Panc1 (cell line): ENCODE measurements around the gene ENHO. TPM values are rescaled to one million over a fixed set of nuclear protein-coding genes. Genes with fewer than 3 reads are reported as not detected.

ENCODE experiments used
- ATAC-seq: fragments of 200-7000 bp; cut with Tn5 transposase; 2 replicates; pipeline ENCODE4 v1.9.1; 2020; ENCODE audit warnings: mild to moderate bottlenecking, moderate library complexity
- BruUV-seq: library from RNA; stranded (reverse); fragments of 400-500 nt; replicated peaks from 2 replicates; lab custom pipeline; 2021; lab: Mats Ljungman, UMichigan
- CTCF ChIA-PET: fragments of 300-600 bp; sonication (Branson Sonifier 250); formaldehyde crosslinking; loops from one replicate; lab custom pipeline; 2022; ENCODE audit warnings: antibody characterized with exemption; lab: Charles Lee
- POLR2A ChIA-PET: fragments of 300-600 bp; sonication (Branson Sonifier 250); formaldehyde crosslinking; loops from one replicate; lab custom pipeline; 2022; ENCODE audit warnings: antibody characterized with exemption; lab: Charles Lee
- DNase-seq: peaks from one replicate; pipeline ENCODE4 v3.0.0-alpha.2; 2010; ENCODE audit warnings: low read depth, low spot score
- H3K27ac ChIP-seq: 2 replicates; pipeline ENCODE4 v1.5.1; 2011; ENCODE audit warnings: mild to moderate bottlenecking, low read length, inconsistent platforms
- H3K27me3 ChIP-seq: fragments of 200-500 bp; sonication (Bioruptor generic); 2 replicates; pipeline ENCODE4 v1.6.0; 2014; ENCODE audit warnings: low read length, inconsistent platforms; ENCODE audit not compliant: control insufficient read depth, insufficient read depth
- H3K36me3 ChIP-seq: fragments of 200-500 bp; sonication (Bioruptor generic); 2 replicates; pipeline ENCODE4 v1.5.1; 2014; ENCODE audit warnings: inconsistent platforms, mild to moderate bottlenecking, low read length, moderate library complexity; ENCODE audit not compliant: control insufficient read depth, insufficient read depth
- H3K4me1 ChIP-seq: 2 replicates; pipeline ENCODE4 v1.5.1; 2011; ENCODE audit warnings: inconsistent platforms, mild to moderate bottlenecking, low read length, moderate library complexity; ENCODE audit not compliant: control insufficient read depth, insufficient read depth
- H3K4me3 ChIP-seq, 2 experiments: 2 replicates each; pipeline ENCODE4 v1.5.1; 2011 to 2012; ENCODE audit warnings: low read depth in 2 of 2, low read length in 2 of 2, mild to moderate bottlenecking in 2 of 2, inconsistent platforms in 1 of 2, moderate library complexity in 1 of 2
- H3K9me3 ChIP-seq: fragments of 200-500 bp; sonication (Bioruptor generic); 2 replicates; pipeline ENCODE4 v1.5.1; 2014; ENCODE audit warnings: low read depth, mild to moderate bottlenecking, inconsistent platforms, low read length, moderate library complexity; ENCODE audit not compliant: control insufficient read depth, insufficient read depth
- CTCF ChIP-seq: fragments of 450-650 bp; IDR thresholded peaks from 2 replicates; pipeline ENCODE4 v1.5.1; 2017; ENCODE audit warnings: mild to moderate bottlenecking
- POLR2AphosphoS5 ChIP-seq: IDR thresholded peaks from 2 replicates; pipeline ENCODE4 v1.6.1; 2012; ENCODE audit warnings: mild to moderate bottlenecking, low read depth, low read length, moderate library complexity
- SIN3A ChIP-seq: IDR thresholded peaks from 2 replicates; pipeline ENCODE4 v1.6.1; 2012; ENCODE audit warnings: low read depth, mild to moderate bottlenecking, low read length, moderate library complexity, borderline replicate concordance; ENCODE audit not compliant: insufficient read depth
- TCF7L2 ChIP-seq: IDR thresholded peaks from 2 replicates; pipeline ENCODE4 v1.6.1; 2011; ENCODE audit warnings: mild to moderate bottlenecking, low read depth, low read length, inconsistent platforms
- in situ Hi-C: cut with HindIII; loops from 2 replicates; pipeline ENCODE4 v1.10.0; 2016; ENCODE audit warnings: low sequenced_read_pairs, low pct_unique_long_range_greater_than_20kb
- intact Hi-C: fragments of 100-400 bp; cut with micrococcal nuclease; formaldehyde crosslinking; loops from one replicate; pipeline ENCODE4 v1.10.0; 2022; ENCODE audit not compliant: unreplicated experiment
- total RNA-seq: library from RNA; stranded (reverse); gene quantifications from one replicate; pipeline ENCODE4 v1.2.1, GENCODE V29; 2021; ENCODE audit not compliant: unreplicated experiment
- TF ChIP-seq, protein P1 (sequence below), 2 experiments: IDR thresholded peaks; 2 replicates each; pipeline ENCODE4 v1.6.1; 2011 to 2012; ENCODE audit warnings: low read depth in 2 of 2, control low read depth in 1 of 2, low read length in 1 of 2, mild to moderate bottlenecking in 1 of 2, moderate library complexity in 1 of 2; ENCODE audit not compliant: insufficient read depth in 1 of 2

The ENHO gene
- total RNA-seq, 1 experiment from 2014 or later: 7.2 TPM

- H3K9me3 ChIP-seq: no peaks in the 10 kb centered on the region
- BruUV-seq: no TSS peak
- TF ChIP-seq TCF7L2 (no peak), POLR2AphosphoS5 (no peak)
- H3K4me1 ChIP-seq: no peaks in the 10 kb centered on the region
- no peaks in the 10 kb centered on the region for H3K36me3 ChIP-seq
- intact Hi-C loops: no loop called here
- POLR2A ChIA-PET: no interaction called here
- H3K27ac ChIP-seq: no peak overlapping the region
- ATAC-seq: no peak
- DNase-seq: no peak
- in situ Hi-C loops: no loop called here
- H3K4me3 ChIP-seq: no peak overlapping the region
- CTCF ChIA-PET: no interaction called here
- no peaks in the 10 kb centered on the region for H3K27me3 ChIP-seq
Observed at GRCh38 chr9:34508951-34509350, 13.8 kb downstream of the ENHO start.

DNA sequence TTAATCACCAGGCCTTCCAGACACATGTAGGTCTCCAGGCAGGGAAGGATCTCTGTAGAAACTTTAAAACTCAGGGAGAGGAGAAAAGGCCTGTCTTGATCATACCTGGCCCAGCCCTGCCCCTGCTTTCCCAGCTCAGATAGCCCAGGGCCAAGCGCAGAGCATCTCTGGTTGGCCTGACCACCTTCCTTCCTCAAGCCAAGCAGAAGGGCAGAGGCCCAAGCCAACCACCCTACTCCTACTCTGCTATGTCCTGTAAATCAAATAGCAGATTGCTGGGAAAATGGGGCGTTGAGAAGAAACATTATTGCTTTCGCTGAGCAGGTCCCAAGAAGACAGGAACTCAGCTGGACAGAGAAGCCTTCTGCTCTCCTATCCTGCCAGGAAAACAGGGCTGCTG is 14.3 kb downstream of the ENHO start:
- H3K4me3 ChIP-seq: no peak overlapping the region
- H3K9me3 ChIP-seq: no peaks in the 10 kb centered on the region
- BruUV-seq: no TSS peak
- ChIA-PET CTCF (no interaction called here), POLR2A (no interaction called here)
- H3K36me3 ChIP-seq: no peaks in the 10 kb centered on the region
- intact Hi-C loops: no loop called here
- H3K4me1 ChIP-seq: peaks cover 2% of the 10 kb centered on the region; the same call in 1 of the 2 replicates
- H3K27me3 ChIP-seq: no peaks in the 10 kb centered on the region
- no peak overlapping the region for H3K27ac ChIP-seq
- in situ Hi-C loops: no loop called here
- ATAC-seq (no peak), DNase-seq (no peak)
- no peak for TF ChIP-seq CTCF
- TF ChIP-seq, protein P1, sequence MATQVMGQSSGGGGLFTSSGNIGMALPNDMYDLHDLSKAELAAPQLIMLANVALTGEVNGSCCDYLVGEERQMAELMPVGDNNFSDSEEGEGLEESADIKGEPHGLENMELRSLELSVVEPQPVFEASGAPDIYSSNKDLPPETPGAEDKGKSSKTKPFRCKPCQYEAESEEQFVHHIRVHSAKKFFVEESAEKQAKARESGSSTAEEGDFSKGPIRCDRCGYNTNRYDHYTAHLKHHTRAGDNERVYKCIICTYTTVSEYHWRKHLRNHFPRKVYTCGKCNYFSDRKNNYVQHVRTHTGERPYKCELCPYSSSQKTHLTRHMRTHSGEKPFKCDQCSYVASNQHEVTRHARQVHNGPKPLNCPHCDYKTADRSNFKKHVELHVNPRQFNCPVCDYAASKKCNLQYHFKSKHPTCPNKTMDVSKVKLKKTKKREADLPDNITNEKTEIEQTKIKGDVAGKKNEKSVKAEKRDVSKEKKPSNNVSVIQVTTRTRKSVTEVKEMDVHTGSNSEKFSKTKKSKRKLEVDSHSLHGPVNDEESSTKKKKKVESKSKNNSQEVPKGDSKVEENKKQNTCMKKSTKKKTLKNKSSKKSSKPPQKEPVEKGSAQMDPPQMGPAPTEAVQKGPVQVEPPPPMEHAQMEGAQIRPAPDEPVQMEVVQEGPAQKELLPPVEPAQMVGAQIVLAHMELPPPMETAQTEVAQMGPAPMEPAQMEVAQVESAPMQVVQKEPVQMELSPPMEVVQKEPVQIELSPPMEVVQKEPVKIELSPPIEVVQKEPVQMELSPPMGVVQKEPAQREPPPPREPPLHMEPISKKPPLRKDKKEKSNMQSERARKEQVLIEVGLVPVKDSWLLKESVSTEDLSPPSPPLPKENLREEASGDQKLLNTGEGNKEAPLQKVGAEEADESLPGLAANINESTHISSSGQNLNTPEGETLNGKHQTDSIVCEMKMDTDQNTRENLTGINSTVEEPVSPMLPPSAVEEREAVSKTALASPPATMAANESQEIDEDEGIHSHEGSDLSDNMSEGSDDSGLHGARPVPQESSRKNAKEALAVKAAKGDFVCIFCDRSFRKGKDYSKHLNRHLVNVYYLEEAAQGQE (IDR thresholded peaks at IDR 0.05; ENCODE audit: insufficient read depth in 1 of 2, low read depth in 2 of 2, low read length in 1 of 2): no peak
- TF ChIP-seq TCF7L2: no peak
- no peak for TF ChIP-seq SIN3A
- no peak for TF ChIP-seq POLR2AphosphoS5

DNA sequence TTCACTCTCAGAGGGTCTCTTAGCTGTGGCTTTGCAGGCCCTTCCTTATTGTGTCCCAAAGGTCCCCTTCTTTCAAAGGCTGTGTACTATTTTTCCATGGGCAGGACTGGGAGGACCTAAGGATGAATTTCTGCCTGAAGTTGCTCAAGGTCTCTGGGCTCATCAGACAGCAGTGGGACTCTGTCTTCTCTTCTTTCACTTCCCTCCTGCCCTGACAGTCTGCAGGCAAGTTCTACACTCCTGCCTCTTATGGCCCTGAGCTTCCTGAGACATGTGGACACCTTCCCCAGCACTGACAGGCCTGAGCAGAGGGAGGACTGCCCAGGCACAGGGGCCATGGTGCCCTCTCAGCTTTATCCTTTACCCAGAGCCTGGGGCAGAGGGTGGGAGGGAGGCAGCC is 14.8 kb downstream of the ENHO start:
- Histone ChIP-seq H3K36me3 (no peaks in the 10 kb centered on the region), H3K4me3 (no peak overlapping the region), H3K9me3 (no peaks in the 10 kb centered on the region), H3K27ac (no peak overlapping the region), H3K27me3 (no peaks in the 10 kb centered on the region), H3K4me1 (peaks cover 7% of the 10 kb centered on the region; the same call in 1 of the 2 replicates)
- intact Hi-C loops: no loop called here
- in situ Hi-C loops: no loop called here
- ChIA-PET CTCF (no interaction called here), POLR2A (no interaction called here)
- DNase-seq (no peak), ATAC-seq (no peak)
- no TSS peak for BruUV-seq
- TF ChIP-seq, protein P1 (IDR thresholded peaks at IDR 0.05; ENCODE audit: insufficient read depth in 1 of 2, low read depth in 2 of 2, low read length in 1 of 2): no peak
- TF ChIP-seq TCF7L2: no peak
- no peak for TF ChIP-seq POLR2AphosphoS5
- TF ChIP-seq SIN3A: no peak
- TF ChIP-seq CTCF: no peak
